Heart left ventricle (tissue), 13 donors: ENCODE data around the gene SETD2.

Experiments
- POLR2A ChIP-seq, 2 donors: fragments of 450-650 bp; IDR thresholded peaks; one replicate each; pipeline ENCODE4 v1.6.1; 2017; ENCODE audit warnings: antibody characterized with exemption in 2 of 2, mild to moderate bottlenecking in 2 of 2, moderate library complexity in 2 of 2
- TF ChIP-seq, protein P1 (sequence below), 12 donors: fragments of 200-600 bp; sonication (generic) in 4 of 12; IDR thresholded peaks; one replicate each; pipeline versions ENCODE4 v1.5.0 to v1.8.0; 2018 to 2022; ENCODE audit warnings: antibody characterized with exemption in 12 of 12, mild to moderate bottlenecking in 5 of 12
- donor health status: ischemic (EF 13 %, LVEDD 7.1; RV severe dilation, severe dysfunction).
- donor health status: DM: no; HTN: yes; CAD: no.
- donor health status: DM: no; HTN: no; CAD: no.
- donor health status: ischemic (EF 25% LVEDD 6.9; RV normal size, moderate dysfunction).
- donor health status: ischemic (EF 25% LVEDD 5.7; RV mildly dilated, moderate dysfunction).
- donor health status: ischemic (EF 35%, LVEDD 5.7; RV mildly dilated, moderate dysfunction).
- donor health status: nonischemic (EF 11% LVEDD 7.7; RV severe dilation, severe dysfunction).
- donor health status: DM: yes; HTN: yes; CAD: no.
- donor health status: PGD.
- donor health status: ischemic (EF 29% LVEDD 5.4; RV normal size, mild dysfunction).
- donor health status: nonischemic (EF 23%, LVEDD 6.1; RV moderate dilation, normal function).

DNA sequence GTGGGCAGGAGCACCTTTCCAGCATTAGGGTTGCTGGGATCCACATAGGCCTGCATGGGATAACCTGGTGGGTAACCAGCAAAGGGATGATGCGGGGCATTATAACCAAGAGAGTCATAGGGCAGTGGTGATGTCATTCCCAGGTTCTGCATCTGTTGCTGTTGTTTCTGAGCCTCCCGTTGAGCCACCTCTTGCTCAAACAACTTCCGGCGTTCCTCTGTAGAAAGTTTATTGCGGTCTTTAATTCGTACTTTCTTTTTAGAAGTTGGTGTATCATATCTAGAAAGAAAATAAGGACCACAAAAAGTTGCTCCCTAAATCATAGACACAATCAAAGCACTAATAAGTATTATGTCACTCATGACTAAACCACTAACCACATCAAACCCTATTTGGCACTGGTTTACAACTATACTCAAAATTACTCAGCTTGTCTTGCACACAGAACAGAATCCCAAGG is 106.7 kb downstream of the SETD2 start:
- TF ChIP-seq, protein P1, sequence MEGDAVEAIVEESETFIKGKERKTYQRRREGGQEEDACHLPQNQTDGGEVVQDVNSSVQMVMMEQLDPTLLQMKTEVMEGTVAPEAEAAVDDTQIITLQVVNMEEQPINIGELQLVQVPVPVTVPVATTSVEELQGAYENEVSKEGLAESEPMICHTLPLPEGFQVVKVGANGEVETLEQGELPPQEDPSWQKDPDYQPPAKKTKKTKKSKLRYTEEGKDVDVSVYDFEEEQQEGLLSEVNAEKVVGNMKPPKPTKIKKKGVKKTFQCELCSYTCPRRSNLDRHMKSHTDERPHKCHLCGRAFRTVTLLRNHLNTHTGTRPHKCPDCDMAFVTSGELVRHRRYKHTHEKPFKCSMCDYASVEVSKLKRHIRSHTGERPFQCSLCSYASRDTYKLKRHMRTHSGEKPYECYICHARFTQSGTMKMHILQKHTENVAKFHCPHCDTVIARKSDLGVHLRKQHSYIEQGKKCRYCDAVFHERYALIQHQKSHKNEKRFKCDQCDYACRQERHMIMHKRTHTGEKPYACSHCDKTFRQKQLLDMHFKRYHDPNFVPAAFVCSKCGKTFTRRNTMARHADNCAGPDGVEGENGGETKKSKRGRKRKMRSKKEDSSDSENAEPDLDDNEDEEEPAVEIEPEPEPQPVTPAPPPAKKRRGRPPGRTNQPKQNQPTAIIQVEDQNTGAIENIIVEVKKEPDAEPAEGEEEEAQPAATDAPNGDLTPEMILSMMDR (IDR thresholded peaks at IDR 0.05): no peak
- no peak for TF ChIP-seq POLR2A (IDR thresholded peaks at IDR 0.05)
